Keratinocyte (primary cell): ENCODE results near the gene CNTNAP2. TPM values are rescaled to one million over a fixed set of nuclear protein-coding genes. Genes with fewer than 3 reads are reported as not detected.

Source experiments
- DNase-seq: peaks from one replicate; pipeline ENCODE4 v3.0.0-alpha.2; 2011; ENCODE audit warnings: low read depth, missing footprints, low spot score
- FAIRE-seq: peaks from 2 replicates; lab custom pipeline; 2011; peaks lifted over from hg19 to GRCh38; lab: Jason Lieb, UNC
- H2AFZ ChIP-seq: 2 replicates; pipeline ENCODE4 v1.6.0; 2012; ENCODE audit warnings: low read length, control low read depth, inconsistent platforms; ENCODE audit not compliant: control insufficient read depth
- H3K27ac ChIP-seq: 2 replicates; pipeline ENCODE4 v1.5.1; 2011; ENCODE audit warnings: low read length; ENCODE audit not compliant: control insufficient read depth, insufficient read depth
- H3K27me3 ChIP-seq: 3 replicates; pipeline ENCODE4 v1.6.0; 2011; ENCODE audit warnings: low read length; ENCODE audit not compliant: control insufficient read depth, insufficient read depth; ENCODE audit errors: extremely low read depth
- H3K36me3 ChIP-seq, 2 experiments: 2 replicates in 1 of 2; 3 replicates in 1 of 2; pipeline ENCODE4 v1.5.1; 2011; ENCODE audit warnings: low read length in 2 of 2, mild to moderate bottlenecking in 1 of 2; ENCODE audit not compliant: control insufficient read depth in 2 of 2, insufficient read depth in 2 of 2; ENCODE audit errors: extremely low read depth in 1 of 2
- H3K4me1 ChIP-seq: 3 replicates; pipeline ENCODE4 v1.5.1; 2011; ENCODE audit warnings: low read length; ENCODE audit not compliant: control insufficient read depth, insufficient read depth; ENCODE audit errors: extremely low read depth
- H3K4me2 ChIP-seq: 3 replicates; pipeline ENCODE4 v1.6.0; 2011; ENCODE audit warnings: low read depth, low read length; ENCODE audit not compliant: control insufficient read depth, insufficient read depth; ENCODE audit errors: extremely low read depth
- H3K4me3 ChIP-seq, 3 experiments: fragments of 200-600 bp in 1 of 3; sonication (generic) in 1 of 3; 2 replicates in 2 of 3; 3 replicates in 1 of 3; pipeline ENCODE4 v1.5.1; 2011 to 2016; ENCODE audit warnings: low read length in 3 of 3, mild to moderate bottlenecking in 3 of 3, control low read depth in 2 of 3, inconsistent platforms in 1 of 3, low read depth in 1 of 3, mixed read lengths in 1 of 3, mixed run types in 1 of 3, moderate library complexity in 1 of 3; ENCODE audit not compliant: control insufficient read depth in 2 of 3, insufficient read depth in 2 of 3; ENCODE audit errors: extremely low read depth in 1 of 3
- H3K79me2 ChIP-seq: 2 replicates; pipeline ENCODE4 v1.6.0; 2012; ENCODE audit warnings: low read length; ENCODE audit not compliant: control insufficient read depth, insufficient read depth
- H3K9ac ChIP-seq: 3 replicates; pipeline ENCODE4 v1.6.0; 2011; ENCODE audit warnings: low read length; ENCODE audit not compliant: control insufficient read depth, insufficient read depth; ENCODE audit errors: extremely low read depth
- H3K9me1 ChIP-seq: 3 replicates; pipeline ENCODE4 v1.6.0; 2011; ENCODE audit warnings: low read length; ENCODE audit not compliant: control insufficient read depth, insufficient read depth; ENCODE audit errors: extremely low read depth
- H3K9me3 ChIP-seq: 2 replicates; pipeline ENCODE4 v1.5.1; 2012; ENCODE audit warnings: low read depth, low read length; ENCODE audit not compliant: control insufficient read depth
- H4K20me1 ChIP-seq: 3 replicates; pipeline ENCODE4 v1.6.0; 2011; ENCODE audit warnings: low read length; ENCODE audit not compliant: control insufficient read depth, insufficient read depth; ENCODE audit errors: extremely low read depth
- CTCF ChIP-seq, 3 experiments: IDR thresholded peaks in 1 of 3; conservative IDR thresholded peaks in 1 of 3; optimal IDR thresholded peaks in 1 of 3; 2 replicates in 2 of 3; 3 replicates in 1 of 3; pipeline versions ENCODE3 to v1.5.1; 2011; ENCODE audit warnings: low read length in 3 of 3, mild to moderate bottlenecking in 3 of 3, moderate library complexity in 2 of 3, control low read depth in 1 of 3, inconsistent platforms in 1 of 3; ENCODE audit not compliant: insufficient read depth in 2 of 3; ENCODE audit errors: extremely low read depth in 1 of 3
- EZH2 ChIP-seq: IDR thresholded peaks from one replicate; pipeline ENCODE4 v1.6.1; 2012; ENCODE audit warnings: inconsistent platforms, mild to moderate bottlenecking, low read length, moderate library complexity
- dilution Hi-C: fragments of 300-500 bp; cut with MboI; formaldehyde crosslinking; loops from one replicate; pipeline ENCODE4 v1.7.0; 2020; ENCODE audit warnings: low sequenced_read_pairs; ENCODE audit not compliant: extremely low pct_ligation_motif_present
- polyA plus RNA-seq, 5 experiments: library from polyadenylated mRNA; depleted of rRNA in 3 of 5; stranded (reverse) in 3 of 5; stranded (forward) in 1 of 5; unstranded in 1 of 5; fragments of >200 nt; gene quantifications; 1 replicate in 1 of 5; 2 replicates in 3 of 5; 3 replicates in 1 of 5; pipeline versions ENCODE4 v1.2.1 to v1.2.3, GENCODE V29; 2011 to 2012; ENCODE audit warnings: missing spikeins in 2 of 5, low read depth in 1 of 5, low replicate concordance in 1 of 5

Gene CNTNAP2
- polyA plus RNA-seq, 1 donor (not counting 4 experiments of a cell fraction or from before 2014, with no cell fraction given), result 1.4 TPM

GRCh38 chr7:148142660-148143248, 2026.2 kb downstream of the CNTNAP2 start:
- dilution Hi-C loops, result no loop called here
- Histone ChIP-seq H3K4me3 (no peak overlapping the region), H3K4me1 (no peaks in the 10 kb centered on the region), H3K9me3 (peaks cover 2% of the 10 kb centered on the region), H3K4me2 (no peak overlapping the region), H4K20me1 (no peaks in the 10 kb centered on the region), H3K27me3 (no peaks in the 10 kb centered on the region), H3K27ac (no peak overlapping the region), H3K36me3 (no peaks in the 10 kb centered on the region), H3K9me1 (no peaks in the 10 kb centered on the region), H3K9ac (no peak overlapping the region), H2AFZ (no peak overlapping the region), H3K79me2 (no peaks in the 10 kb centered on the region)
- FAIRE-seq (no peak), DNase-seq (no peak)
- TF ChIP-seq EZH2 (no peak), CTCF (optimal IDR thresholded peaks at IDR 0.05 in 1 of 3, IDR thresholded peaks at IDR 0.05 in 1 of 3, conservative IDR thresholded peaks at IDR 0.05 in 1 of 3; ENCODE audit: extremely low read depth in 1 of 3, insufficient read depth in 2 of 3, low read length in 3 of 3) (peak; percentile 22 to 40 (median 30))

GRCh38 chr7:148144827-148145226, 2028.2 kb downstream of the CNTNAP2 start:
- no peaks in the 10 kb centered on the region for H3K27me3 ChIP-seq
- H3K4me2 ChIP-seq, result no peak overlapping the region
- DNase-seq (no peak), FAIRE-seq (no peak)
- dilution Hi-C loops, result no loop called here
- H3K79me2 ChIP-seq, result no peaks in the 10 kb centered on the region
- H3K27ac ChIP-seq, result no peak overlapping the region
- no peak overlapping the region for H2AFZ ChIP-seq
- no peaks in the 10 kb centered on the region for H3K36me3 ChIP-seq
- no peaks in the 10 kb centered on the region for H3K9me1 ChIP-seq
- no peak overlapping the region for H3K9ac ChIP-seq
- H3K9me3 ChIP-seq, result peaks cover 2% of the 10 kb centered on the region
- no peak overlapping the region for H3K4me3 ChIP-seq
- no peaks in the 10 kb centered on the region for H3K4me1 ChIP-seq
- H4K20me1 ChIP-seq, result no peaks in the 10 kb centered on the region
- TF ChIP-seq CTCF (optimal IDR thresholded peaks at IDR 0.05 in 1 of 3, IDR thresholded peaks at IDR 0.05 in 1 of 3, conservative IDR thresholded peaks at IDR 0.05 in 1 of 3; ENCODE audit: extremely low read depth in 1 of 3, insufficient read depth in 2 of 3, low read length in 3 of 3), result no peak
